GM12875 (cell line): ENCODE measurements around the gene NRDC.

Experiments
- H3K4me3 ChIP-seq: one replicate; pipeline ENCODE4 v1.5.1; 2011; ENCODE audit warnings: low read depth, low read length, control low read depth
- TF ChIP-seq, protein P1 (sequence below): IDR thresholded peaks from 2 replicates; pipeline ENCODE4 v1.5.1; 2011; ENCODE audit warnings: low read depth, mild to moderate bottlenecking, control low read depth, inconsistent platforms, low read length, moderate library complexity, borderline replicate concordance; ENCODE audit not compliant: insufficient read depth

NRDC gene

DNA sequence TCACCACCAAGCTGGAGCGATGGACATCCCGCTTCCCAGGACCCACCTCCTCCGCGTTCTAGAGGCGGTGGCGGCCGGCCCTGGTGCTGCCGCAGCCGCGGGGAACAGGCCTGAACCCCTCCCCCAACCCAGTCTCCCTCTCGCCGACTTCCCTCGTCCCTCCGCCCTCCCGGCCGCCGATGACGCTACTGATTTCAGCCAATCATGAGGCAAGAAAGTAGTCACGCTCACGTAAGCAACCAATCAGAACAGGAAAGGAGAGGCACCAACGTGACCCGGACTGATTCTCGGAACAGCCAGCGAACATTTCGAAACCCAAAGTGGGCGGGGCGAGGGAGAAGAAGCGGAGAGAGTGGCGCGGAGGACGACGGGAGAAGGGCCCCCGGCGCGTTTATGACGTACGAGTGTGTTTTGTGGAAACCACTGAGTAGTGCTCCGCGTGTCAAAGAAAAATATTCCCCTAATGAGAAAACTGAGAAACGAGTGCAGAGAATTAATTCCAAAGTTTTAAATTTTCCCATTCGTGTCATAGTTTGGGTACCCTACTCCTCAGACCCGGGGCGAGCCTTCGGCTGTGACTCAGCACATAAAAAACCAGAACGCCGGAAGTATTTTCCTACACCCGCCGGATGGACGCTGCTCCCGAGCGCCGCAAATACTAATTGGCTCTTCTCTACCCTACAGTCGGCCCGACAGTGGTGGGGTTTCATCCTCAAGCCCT is at the start of gene NRDC:
Gene NRDC, minus strand, starts transcription at position 112 of the 721 bp plus-strand sequence. CDS start 112 bp downstream, outside the sequence.
- peak within 1 kb of the TSS; percentile 99 for H3K4me3 ChIP-seq
- TF ChIP-seq, protein P1, sequence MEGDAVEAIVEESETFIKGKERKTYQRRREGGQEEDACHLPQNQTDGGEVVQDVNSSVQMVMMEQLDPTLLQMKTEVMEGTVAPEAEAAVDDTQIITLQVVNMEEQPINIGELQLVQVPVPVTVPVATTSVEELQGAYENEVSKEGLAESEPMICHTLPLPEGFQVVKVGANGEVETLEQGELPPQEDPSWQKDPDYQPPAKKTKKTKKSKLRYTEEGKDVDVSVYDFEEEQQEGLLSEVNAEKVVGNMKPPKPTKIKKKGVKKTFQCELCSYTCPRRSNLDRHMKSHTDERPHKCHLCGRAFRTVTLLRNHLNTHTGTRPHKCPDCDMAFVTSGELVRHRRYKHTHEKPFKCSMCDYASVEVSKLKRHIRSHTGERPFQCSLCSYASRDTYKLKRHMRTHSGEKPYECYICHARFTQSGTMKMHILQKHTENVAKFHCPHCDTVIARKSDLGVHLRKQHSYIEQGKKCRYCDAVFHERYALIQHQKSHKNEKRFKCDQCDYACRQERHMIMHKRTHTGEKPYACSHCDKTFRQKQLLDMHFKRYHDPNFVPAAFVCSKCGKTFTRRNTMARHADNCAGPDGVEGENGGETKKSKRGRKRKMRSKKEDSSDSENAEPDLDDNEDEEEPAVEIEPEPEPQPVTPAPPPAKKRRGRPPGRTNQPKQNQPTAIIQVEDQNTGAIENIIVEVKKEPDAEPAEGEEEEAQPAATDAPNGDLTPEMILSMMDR: no peak

DNA sequence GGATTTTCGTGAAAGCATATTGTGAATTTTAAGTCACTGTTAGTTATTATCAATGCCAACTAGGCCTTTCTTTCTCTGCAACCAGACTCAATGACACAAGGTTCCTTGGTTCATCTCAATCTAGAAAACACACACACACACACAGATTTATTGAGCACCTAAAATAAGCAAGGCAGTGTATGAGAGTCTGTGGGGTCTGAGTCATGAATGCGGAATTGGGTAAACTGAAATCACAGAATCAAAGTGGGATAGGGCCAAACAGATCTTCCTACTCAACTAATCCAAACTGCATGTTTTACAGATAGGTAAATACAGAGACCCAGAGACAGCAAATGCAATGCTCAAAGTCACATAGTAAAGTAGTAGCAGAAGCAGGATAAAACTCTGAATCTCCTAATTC is 48.5 kb upstream of the NRDC start:
- TF ChIP-seq, protein P1: no peak
- H3K4me3 ChIP-seq: no peak overlapping the region

DNA sequence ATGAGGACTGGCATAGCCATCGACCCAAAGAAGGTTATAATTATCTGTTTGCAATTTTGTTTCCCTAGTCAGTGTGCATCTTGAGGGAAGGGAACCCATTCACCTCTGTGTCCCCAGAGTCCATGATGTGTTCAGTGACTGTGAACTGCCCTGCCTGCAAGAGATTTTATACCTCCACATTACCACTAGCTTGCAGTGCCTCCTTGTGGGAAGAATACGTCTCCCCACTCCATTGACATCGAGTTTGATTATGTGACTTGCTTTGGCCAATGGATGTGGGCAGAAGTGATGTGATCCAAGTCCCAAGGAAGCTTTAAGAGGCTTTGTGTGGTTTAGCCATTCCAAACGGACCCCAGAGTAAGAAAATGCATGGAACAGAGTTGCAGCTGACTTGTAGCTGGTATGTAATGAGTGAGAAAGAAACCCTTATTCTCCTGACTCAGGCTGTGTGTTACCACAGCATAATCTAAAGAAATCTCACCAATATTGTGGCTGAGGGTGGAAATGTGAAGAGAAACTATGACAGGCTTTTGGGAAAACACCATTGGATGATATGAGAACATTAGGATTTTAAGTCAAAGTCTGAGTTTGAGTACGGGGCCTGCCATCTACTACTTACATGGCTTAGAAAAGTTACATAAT is 47.8 kb upstream of the NRDC start:
- TF ChIP-seq, protein P1: 0 out of 2 replicates have a peak, but pooled peaks have one; percentile 27
- no peak overlapping the region for H3K4me3 ChIP-seq

DNA sequence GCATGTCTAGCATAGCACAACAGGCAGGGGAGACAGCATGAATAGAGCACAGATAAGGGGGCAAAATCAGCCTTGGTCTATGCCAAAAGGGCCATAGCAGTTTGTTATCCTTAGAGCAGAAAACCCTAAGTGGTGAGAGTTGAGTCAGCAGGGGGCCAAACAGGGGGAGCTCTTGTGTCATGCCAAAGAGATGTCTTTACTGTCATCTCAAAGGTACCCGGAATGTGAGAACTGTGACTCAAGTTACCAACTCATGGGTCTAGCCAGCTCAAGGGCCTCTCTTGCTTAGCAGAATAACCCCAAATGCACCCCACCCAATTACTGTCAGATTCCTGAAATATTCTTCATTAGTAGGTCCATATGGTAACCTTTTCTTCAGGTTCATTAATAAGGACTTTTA is 45.9 kb upstream of the NRDC start:
- TF ChIP-seq, protein P1: no peak
- H3K4me3 ChIP-seq: no peak overlapping the region

DNA sequence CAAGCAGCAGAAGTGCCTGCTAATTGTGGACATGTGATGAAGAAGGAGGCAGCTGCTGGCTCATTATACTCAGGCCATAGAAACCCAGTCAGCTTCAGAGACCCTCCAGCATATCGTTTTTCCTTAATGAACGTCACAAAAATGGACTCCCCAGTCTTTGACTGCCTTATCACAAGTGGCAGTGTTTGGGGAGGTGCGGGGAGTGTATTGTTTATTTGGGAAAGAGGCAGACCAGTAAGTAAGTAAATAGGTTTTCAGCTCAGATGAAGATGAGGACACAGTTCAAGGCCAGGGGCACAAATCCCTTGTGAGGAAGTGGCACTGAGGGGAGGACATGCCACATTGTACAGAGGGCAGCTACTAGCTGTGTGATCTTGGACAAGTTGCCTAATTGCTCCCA is 43.5 kb upstream of the NRDC start:
- no peak overlapping the region for H3K4me3 ChIP-seq
- TF ChIP-seq, protein P1: no peak

GRCh38 chr1:51920130-51920529 is 41.6 kb upstream of the NRDC start:
- H3K4me3 ChIP-seq: no peak overlapping the region
- TF ChIP-seq, protein P1: no peak

DNA sequence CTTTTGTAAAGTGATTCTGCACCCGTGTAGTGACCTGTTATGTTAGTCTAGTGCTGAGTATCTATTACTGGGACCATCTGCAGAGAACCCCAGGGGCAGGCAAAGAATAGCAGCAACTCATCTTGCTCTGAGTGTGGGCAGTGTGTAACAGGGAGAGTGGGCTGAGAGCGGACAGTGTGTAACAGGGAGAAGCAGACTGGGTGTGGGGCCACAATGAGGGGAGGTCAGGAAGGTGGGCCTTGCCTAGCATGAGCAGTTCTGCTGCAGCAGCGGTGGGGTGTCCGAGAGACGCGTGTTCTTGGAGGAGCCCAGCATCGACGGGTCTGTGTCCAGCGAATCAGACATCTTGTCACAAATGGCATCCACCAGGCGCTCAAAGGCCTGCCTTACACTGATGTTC is 41.2 kb upstream of the NRDC start:
- H3K4me3 ChIP-seq: no peak overlapping the region
- TF ChIP-seq, protein P1: no peak
